Measurements from ENCODE around the gene DOCK4.

Gene DOCK4

GRCh38 chr7:112233048-112233697, 27.0 kb upstream of the DOCK4 start:
- H3K4me3 ChIP-seq (ENCODE audit: low read depth, low read length), result no peak overlapping the region
- no peak for DNase-seq (ENCODE audit: low read depth)
- TF ChIP-seq CTCF (IDR thresholded peaks at IDR 0.05; ENCODE audit: low read depth, low read length, missing control alignments), result no peak

GRCh38 chr7:112232212-112232978, 26.2 kb upstream of the DOCK4 start:
- no peak overlapping the region for H3K4me3 ChIP-seq (ENCODE audit: low read depth, low read length)
- no peak for DNase-seq (ENCODE audit: low read depth)
- TF ChIP-seq CTCF (IDR thresholded peaks at IDR 0.05; ENCODE audit: low read depth, low read length, missing control alignments), result no peak

GRCh38 chr7:112228632-112229031, 22.4 kb upstream of the DOCK4 start:
- H3K4me3 ChIP-seq (ENCODE audit: low read depth, low read length), result no peak overlapping the region
- TF ChIP-seq CTCF (IDR thresholded peaks at IDR 0.05; ENCODE audit: low read depth, low read length, missing control alignments), result no peak
- DNase-seq (ENCODE audit: low read depth), result no peak

- TF ChIP-seq CTCF (IDR thresholded peaks at IDR 0.05; ENCODE audit: low read depth, low read length, missing control alignments), result no peak
- no peak overlapping the region for H3K4me3 ChIP-seq (ENCODE audit: low read depth, low read length)
- no peak for DNase-seq (ENCODE audit: low read depth)
Measured at GRCh38 chr7:112226701-112227276, 20.6 kb upstream of the DOCK4 start.

GRCh38 chr7:112225006-112225405, 18.8 kb upstream of the DOCK4 start:
- DNase-seq (ENCODE audit: low read depth), result no peak
- H3K4me3 ChIP-seq (ENCODE audit: low read depth, low read length), result no peak overlapping the region
- no peak for TF ChIP-seq CTCF (IDR thresholded peaks at IDR 0.05; ENCODE audit: low read depth, low read length, missing control alignments)

- no peak for TF ChIP-seq CTCF (IDR thresholded peaks at IDR 0.05; ENCODE audit: low read depth, low read length, missing control alignments)
- no peak for DNase-seq (ENCODE audit: low read depth)
- H3K4me3 ChIP-seq (ENCODE audit: low read depth, low read length), result no peak overlapping the region
Measured at GRCh38 chr7:112224186-112224585, 18.0 kb upstream of the DOCK4 start.
